Nephron (organoid): ENCODE results near the gene TTLL3.

Source experiments
- H3K27ac Mint-ChIP-seq, 3 experiments: 2 replicates each; pipeline ENCODE4 v1.8.0; 2020; ENCODE audit warnings: mixed read lengths in 3 of 3, mild to moderate bottlenecking in 2 of 3, moderate library complexity in 1 of 3
- H3K27me3 Mint-ChIP-seq: 2 replicates; pipeline ENCODE4 v1.8.0; 2021; ENCODE audit warnings: low read depth, mild to moderate bottlenecking, moderate library complexity, mixed read lengths
- H3K36me3 Mint-ChIP-seq: 2 replicates; pipeline ENCODE4 v1.8.0; 2020; ENCODE audit warnings: low read depth, mixed read lengths
- H3K4me1 Mint-ChIP-seq: 2 replicates; pipeline ENCODE4 v1.8.0; 2020; ENCODE audit warnings: mixed read lengths
- H3K4me3 Mint-ChIP-seq, 3 experiments: 2 replicates each; pipeline ENCODE4 v1.8.0; 2020; ENCODE audit warnings: mild to moderate bottlenecking in 3 of 3, mixed read lengths in 3 of 3, moderate library complexity in 2 of 3
- H3K9me3 Mint-ChIP-seq: 2 replicates; pipeline ENCODE4 v1.8.0; 2020; ENCODE audit warnings: mixed read lengths
- CTCF ChIP-seq, 3 experiments: fragments of 200-600 bp; sonication (generic); IDR thresholded peaks; one replicate each; pipeline ENCODE4 v1.5.0; 2021; ENCODE audit warnings: antibody characterized with exemption in 3 of 3; ENCODE audit not compliant: unreplicated experiment in 3 of 3

TTLL3 gene

DNA sequence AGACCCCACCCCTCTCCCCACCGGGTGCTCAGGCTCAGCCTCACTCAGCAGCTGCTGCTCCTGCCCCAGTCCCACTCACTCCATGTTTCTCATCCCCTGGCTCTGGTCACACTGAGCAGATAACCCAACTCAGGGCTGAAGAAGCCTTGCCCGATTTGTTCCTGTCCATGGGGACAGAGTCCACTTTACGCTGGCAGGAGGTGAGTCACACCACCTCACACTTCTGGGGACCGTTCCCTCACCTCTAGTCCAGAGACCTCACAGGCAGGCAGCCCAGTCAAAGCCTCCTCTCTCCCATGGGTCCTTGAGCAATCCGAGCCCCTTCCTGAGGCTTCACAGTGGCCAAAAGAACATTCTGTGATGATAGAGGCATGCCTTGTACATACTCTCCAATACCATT is 68.6 kb downstream of the TTLL3 start:
- H3K9me3 Mint-ChIP-seq, result no peaks in the 10 kb centered on the region
- peaks cover 23% of the 10 kb centered on the region for H3K4me1 Mint-ChIP-seq
- no peaks in the 10 kb centered on the region for H3K36me3 Mint-ChIP-seq
- TF ChIP-seq CTCF (IDR thresholded peaks at IDR 0.05; ENCODE audit: unreplicated experiment in 3 of 3), result no peak
- H3K27ac Mint-ChIP-seq, result no peak overlapping the region
- no peak overlapping the region for H3K4me3 Mint-ChIP-seq
- H3K27me3 Mint-ChIP-seq, result peaks cover 4% of the 10 kb centered on the region

GRCh38 chr3:9879830-9880549 is 69.9 kb downstream of the TTLL3 start, which contains the start of gene CIDEC:
TSS of gene CIDEC (minus strand) at chr3:9880253. CDS start at chr3:9878486, 1,767 bp downstream.
- peaks cover 4% of the 10 kb centered on the region for H3K27me3 Mint-ChIP-seq
- peaks cover 23% of the 10 kb centered on the region for H3K4me1 Mint-ChIP-seq
- no peaks in the 10 kb centered on the region for H3K36me3 Mint-ChIP-seq

DNA sequence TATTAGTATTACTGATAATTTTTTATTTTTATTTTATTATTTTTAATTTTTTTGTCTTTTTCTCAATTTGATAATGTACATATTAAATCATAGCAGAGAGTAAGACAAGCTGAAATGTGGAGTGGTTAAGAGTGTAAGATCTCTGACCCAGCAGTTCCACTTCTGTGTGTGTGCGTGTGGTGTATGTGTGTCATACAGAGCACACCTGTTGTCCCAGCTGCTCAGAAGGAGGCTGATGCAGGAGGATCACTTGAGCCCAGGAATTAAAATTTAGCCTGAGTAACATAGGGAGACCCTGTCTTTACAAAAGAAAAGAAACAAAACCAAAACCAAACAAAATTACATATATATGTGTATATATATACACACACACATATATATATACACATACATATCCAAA is 71.4 kb downstream of the TTLL3 start:
- no peak overlapping the region for H3K4me3 Mint-ChIP-seq
- no peaks in the 10 kb centered on the region for H3K36me3 Mint-ChIP-seq
- peaks cover 4% of the 10 kb centered on the region for H3K27me3 Mint-ChIP-seq
- H3K4me1 Mint-ChIP-seq, result peaks cover 16% of the 10 kb centered on the region
- H3K9me3 Mint-ChIP-seq, result no peaks in the 10 kb centered on the region
- peak overlapping the region in 2 of 3 experiments; percentile 55 to 74 for H3K27ac Mint-ChIP-seq
- no peak for TF ChIP-seq CTCF (IDR thresholded peaks at IDR 0.05; ENCODE audit: unreplicated experiment in 3 of 3)

More at GRCh38 chr3:9879830-9880549, 69.9 kb downstream of the TTLL3 start, which contains the start of gene CIDEC:
- peak within 1 kb of the TSS in 1 of 3 experiments; percentile 63 for H3K27ac Mint-ChIP-seq
- no peak for TF ChIP-seq CTCF (IDR thresholded peaks at IDR 0.05; ENCODE audit: unreplicated experiment in 3 of 3)
- no peaks in the 10 kb centered on the region for H3K9me3 Mint-ChIP-seq
- H3K4me3 Mint-ChIP-seq, result no peak within 1 kb of the TSS

DNA sequence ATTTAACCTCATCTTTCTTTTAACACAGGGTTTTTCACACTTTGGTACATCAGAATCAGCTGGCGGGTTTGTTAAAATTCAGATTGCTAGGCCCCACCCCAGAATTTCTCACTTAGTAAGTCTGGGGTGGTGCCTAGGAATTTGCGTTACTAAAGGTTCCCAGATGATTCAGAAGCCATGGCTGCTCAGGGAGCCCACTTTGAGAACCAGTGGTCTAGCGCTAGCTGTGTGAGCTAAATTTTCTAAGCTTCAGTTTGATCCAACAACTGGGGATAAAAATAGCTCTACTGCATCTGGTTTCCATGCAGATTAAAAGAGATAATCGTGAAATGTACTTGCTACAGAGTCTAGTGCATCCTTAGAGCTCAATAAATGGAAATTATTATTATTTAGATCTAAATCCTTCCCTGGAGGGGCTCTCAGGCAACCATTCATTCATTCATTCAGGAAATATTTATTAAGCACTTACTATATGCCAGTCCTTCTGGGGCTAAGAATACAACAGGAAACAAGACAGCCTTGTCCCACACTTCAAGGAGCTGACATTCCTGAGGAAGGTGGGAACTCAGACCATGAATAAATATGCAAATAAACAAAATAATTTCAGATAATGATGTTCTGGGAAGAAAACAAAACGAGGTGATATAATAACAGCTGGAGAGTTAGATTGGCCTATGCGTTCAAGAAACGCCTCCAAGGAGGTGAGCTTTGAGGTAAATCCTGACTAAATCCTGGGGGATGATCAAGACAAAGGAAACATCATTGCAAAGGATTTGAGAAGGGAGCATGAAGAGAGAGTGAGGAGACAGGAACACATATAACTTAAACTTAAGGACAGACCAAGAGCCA is 73.9 kb downstream of the TTLL3 start:
- H3K9me3 Mint-ChIP-seq, result no peaks in the 10 kb centered on the region

DNA sequence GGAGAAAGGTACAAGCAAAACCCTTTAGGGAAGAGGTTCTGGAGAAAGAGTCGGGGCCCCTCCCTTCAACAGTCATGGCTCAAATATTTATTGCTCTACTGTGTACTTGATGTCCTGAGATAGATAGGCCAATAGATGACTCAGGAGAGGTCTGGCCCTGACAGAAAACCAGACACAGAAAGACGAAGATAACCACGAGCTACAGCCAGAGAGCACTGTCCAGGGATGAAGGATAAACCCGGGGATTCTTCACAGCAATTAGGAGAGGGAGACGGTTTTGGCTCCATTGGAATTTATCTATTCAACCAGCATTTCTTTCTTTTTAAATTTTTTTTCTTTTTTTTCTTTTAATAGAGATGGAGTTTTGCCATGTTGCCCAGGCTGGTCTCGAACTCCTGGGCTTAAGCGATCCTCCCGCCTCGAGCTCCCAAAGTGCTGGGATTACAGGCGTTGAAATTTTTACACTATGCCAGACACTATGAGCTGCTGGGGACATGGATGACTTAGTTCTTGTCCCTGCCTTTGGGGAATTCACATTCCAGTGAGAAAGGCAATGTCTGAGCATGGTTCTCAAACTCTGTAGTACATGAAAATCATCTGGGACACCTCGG is 74.6 kb downstream of the TTLL3 start:
- TF ChIP-seq CTCF (IDR thresholded peaks at IDR 0.05; ENCODE audit: unreplicated experiment in 3 of 3), result no peak
- H3K27ac Mint-ChIP-seq, result no peak overlapping the region
- H3K4me1 Mint-ChIP-seq, result peaks cover 13% of the 10 kb centered on the region
- no peaks in the 10 kb centered on the region for H3K9me3 Mint-ChIP-seq
- no peaks in the 10 kb centered on the region for H3K36me3 Mint-ChIP-seq
- H3K4me3 Mint-ChIP-seq, result no peak overlapping the region
- H3K27me3 Mint-ChIP-seq, result no peaks in the 10 kb centered on the region

More for the DNA sequence above, 73.9 kb downstream of the TTLL3 start:
- H3K36me3 Mint-ChIP-seq, result no peaks in the 10 kb centered on the region
- peak overlapping the region in 1 of 3 experiments; percentile 11 for H3K27ac Mint-ChIP-seq
- no peak for TF ChIP-seq CTCF (IDR thresholded peaks at IDR 0.05; ENCODE audit: unreplicated experiment in 3 of 3)
- no peak overlapping the region for H3K4me3 Mint-ChIP-seq
- H3K4me1 Mint-ChIP-seq, result peaks cover 16% of the 10 kb centered on the region
- H3K27me3 Mint-ChIP-seq, result no peaks in the 10 kb centered on the region
